Dendritic cell treated with granulocyte-macrophage colony-stimulating factor and Interleukin-4, amounts not matched to agents 40 ng/mL and 50 ng/mL, for 4 days (primary cell): ENCODE results near the gene GTPBP1.
A peak's percentile ranks its signal among the peaks of the same experiment; 100 is the strongest.

Experiments used
- H3K27ac Mint-ChIP-seq: one replicate; pipeline ENCODE4 v1.8.0; 2022; ENCODE audit warnings: mild to moderate bottlenecking, mixed read lengths
- H3K27me3 Mint-ChIP-seq: one replicate; pipeline ENCODE4 v1.8.0; 2022; ENCODE audit warnings: mild to moderate bottlenecking, mixed read lengths
- H3K36me3 Mint-ChIP-seq: one replicate; pipeline ENCODE4 v1.8.0; 2022; ENCODE audit warnings: low read depth, mixed read lengths
- H3K4me1 Mint-ChIP-seq: one replicate; pipeline ENCODE4 v1.8.0; 2022; ENCODE audit warnings: low read depth, mixed read lengths
- H3K4me3 Mint-ChIP-seq: one replicate; pipeline ENCODE4 v1.8.0; 2022; ENCODE audit warnings: mild to moderate bottlenecking, moderate library complexity, mixed read lengths
- H3K9me3 Mint-ChIP-seq: one replicate; pipeline ENCODE4 v1.8.0; 2022; ENCODE audit warnings: mixed read lengths
- intact Hi-C: fragments of 100-400 bp; cut with micrococcal nuclease; formaldehyde crosslinking; loops from one replicate; pipeline ENCODE4 v1.15.0; 2022

The GTPBP1 gene

GRCh38 chr22:38705235-38706100, at the start of gene GTPBP1:
TSS of gene GTPBP1 (plus strand) at chr22:38705944. CDS start at chr22:38705956, 12 bp downstream.
- H3K9me3 Mint-ChIP-seq = no peaks in the 10 kb centered on the region
- intact Hi-C loops = loop anchor here (2.0 kb wide), 1 partner anchor 51 kb away; no protein-coding TSS in a partner anchor
- peaks cover 24% of the 10 kb centered on the region for H3K36me3 Mint-ChIP-seq
- no peaks in the 10 kb centered on the region for H3K27me3 Mint-ChIP-seq
- H3K27ac Mint-ChIP-seq = peak within 1 kb of the TSS; percentile 85
- H3K4me3 Mint-ChIP-seq = peak within 1 kb of the TSS; percentile 81
- peaks cover 48% of the 10 kb centered on the region for H3K4me1 Mint-ChIP-seq

GRCh38 chr22:38656256-38657044, 49.3 kb upstream of the GTPBP1 start, which contains the start of the genes CBY1 and FAM227A:
TSS of gene CBY1 (plus strand) at chr22:38656638. CDS start at chr22:38668055, 11,417 bp downstream.
TSS of gene FAM227A (minus strand) at chr22:38656392. CDS start at chr22:38650168, 6,224 bp downstream.
- H3K27me3 Mint-ChIP-seq = no peaks in the 10 kb centered on the region
- H3K9me3 Mint-ChIP-seq = no peaks in the 10 kb centered on the region
- intact Hi-C loops = no loop called here
- H3K4me3 Mint-ChIP-seq = peak within 1 kb of the TSS; percentile 90
- H3K4me1 Mint-ChIP-seq = peaks cover 13% of the 10 kb centered on the region
- peaks cover 5% of the 10 kb centered on the region for H3K36me3 Mint-ChIP-seq
- H3K27ac Mint-ChIP-seq = peak within 1 kb of the TSS; percentile 95

- Mint-ChIP-seq H3K4me1 (peaks cover 13% of the 10 kb centered on the region), H3K27ac (peak overlapping the region; percentile 95), H3K27me3 (no peaks in the 10 kb centered on the region), H3K36me3 (peaks cover 6% of the 10 kb centered on the region), H3K4me3 (peak overlapping the region; percentile 90), H3K9me3 (no peaks in the 10 kb centered on the region)
- intact Hi-C loops = no loop called here
Measured at GRCh38 chr22:38657045-38657909, 48.5 kb upstream of the GTPBP1 start.

- H3K27ac Mint-ChIP-seq = no peak overlapping the region
- H3K27me3 Mint-ChIP-seq = peaks cover 10% of the 10 kb centered on the region
- peaks cover 29% of the 10 kb centered on the region for H3K36me3 Mint-ChIP-seq
- H3K4me1 Mint-ChIP-seq = no peaks in the 10 kb centered on the region
- intact Hi-C loops = no loop called here
- H3K9me3 Mint-ChIP-seq = no peaks in the 10 kb centered on the region
- no peak overlapping the region for H3K4me3 Mint-ChIP-seq
Measured at GRCh38 chr22:38674888-38675287, 30.9 kb upstream of the GTPBP1 start.

- H3K36me3 Mint-ChIP-seq = peaks cover 25% of the 10 kb centered on the region
- intact Hi-C loops = no loop called here
- no peak overlapping the region for H3K27ac Mint-ChIP-seq
- H3K9me3 Mint-ChIP-seq = no peaks in the 10 kb centered on the region
- H3K4me3 Mint-ChIP-seq = no peak overlapping the region
- H3K27me3 Mint-ChIP-seq = peaks cover 10% of the 10 kb centered on the region
- no peaks in the 10 kb centered on the region for H3K4me1 Mint-ChIP-seq
Measured at GRCh38 chr22:38675833-38676232, 29.9 kb upstream of the GTPBP1 start.

- H3K9me3 Mint-ChIP-seq = no peaks in the 10 kb centered on the region
- H3K4me1 Mint-ChIP-seq = peaks cover 22% of the 10 kb centered on the region
- intact Hi-C loops = loop anchor here (10.0 kb wide), 1 partner anchor 177 kb away; the partner anchor contains the start of gene DDX17
- H3K4me3 Mint-ChIP-seq = peak within 1 kb of the TSS; percentile 93
- peak within 1 kb of the TSS; percentile 89 for H3K27ac Mint-ChIP-seq
- peaks cover 10% of the 10 kb centered on the region for H3K27me3 Mint-ChIP-seq
- peaks cover 47% of the 10 kb centered on the region for H3K36me3 Mint-ChIP-seq
Measured at GRCh38 chr22:38681582-38682335, 24.0 kb upstream of the GTPBP1 start, which contains the start of gene TOMM22. TSS of gene TOMM22 (plus strand) at chr22:38681957. CDS start at chr22:38681979, 22 bp downstream.

GRCh38 chr22:38684895-38685294, 20.8 kb upstream of the GTPBP1 start:
- H3K4me3 Mint-ChIP-seq = no peak overlapping the region
- H3K27ac Mint-ChIP-seq = no peak overlapping the region
- peaks cover 22% of the 10 kb centered on the region for H3K4me1 Mint-ChIP-seq
- intact Hi-C loops = loop anchor here (10.0 kb wide), 1 partner anchor 180 kb away; the partner anchor contains the start of gene DDX17
- H3K27me3 Mint-ChIP-seq = no peaks in the 10 kb centered on the region
- no peaks in the 10 kb centered on the region for H3K9me3 Mint-ChIP-seq
- H3K36me3 Mint-ChIP-seq = peaks cover 78% of the 10 kb centered on the region

- H3K27ac Mint-ChIP-seq = no peak overlapping the region
- intact Hi-C loops = loop anchor here (10.0 kb wide), 1 partner anchor 181 kb away; the partner anchor contains the start of gene DDX17
Measured at GRCh38 chr22:38685761-38686160, 20.0 kb upstream of the GTPBP1 start.

GRCh38 chr22:38689651-38690050, 16.1 kb upstream of the GTPBP1 start:
- intact Hi-C loops = loop anchor here (10.0 kb wide), 1 partner anchor 185 kb away; the partner anchor contains the start of gene DDX17
- Mint-ChIP-seq H3K27me3 (no peaks in the 10 kb centered on the region), H3K4me1 (peaks cover 18% of the 10 kb centered on the region), H3K4me3 (no peak overlapping the region), H3K27ac (no peak overlapping the region), H3K9me3 (no peaks in the 10 kb centered on the region), H3K36me3 (peaks cover 97% of the 10 kb centered on the region)

More at GRCh38 chr22:38685761-38686160, 20.0 kb upstream of the GTPBP1 start:
- no peaks in the 10 kb centered on the region for H3K9me3 Mint-ChIP-seq
- no peaks in the 10 kb centered on the region for H3K27me3 Mint-ChIP-seq
- peaks cover 85% of the 10 kb centered on the region for H3K36me3 Mint-ChIP-seq
- H3K4me3 Mint-ChIP-seq = no peak overlapping the region
- H3K4me1 Mint-ChIP-seq = peaks cover 22% of the 10 kb centered on the region

- no peaks in the 10 kb centered on the region for H3K9me3 Mint-ChIP-seq
- no peak overlapping the region for H3K4me3 Mint-ChIP-seq
- H3K27ac Mint-ChIP-seq = no peak overlapping the region
- H3K27me3 Mint-ChIP-seq = no peaks in the 10 kb centered on the region
- H3K36me3 Mint-ChIP-seq = peaks cover 72% of the 10 kb centered on the region
- intact Hi-C loops = no loop called here
- peaks cover 50% of the 10 kb centered on the region for H3K4me1 Mint-ChIP-seq
Measured at GRCh38 chr22:38694049-38694448, 11.7 kb upstream of the GTPBP1 start.

- Mint-ChIP-seq H3K36me3 (peaks cover 68% of the 10 kb centered on the region), H3K4me1 (peaks cover 56% of the 10 kb centered on the region), H3K4me3 (no peak overlapping the region), H3K9me3 (no peaks in the 10 kb centered on the region), H3K27ac (no peak overlapping the region), H3K27me3 (no peaks in the 10 kb centered on the region)
- intact Hi-C loops = no loop called here
Measured at GRCh38 chr22:38694940-38695339, 10.8 kb upstream of the GTPBP1 start.

GRCh38 chr22:38696606-38697424, 8.9 kb upstream of the GTPBP1 start:
- intact Hi-C loops = no loop called here
- H3K4me3 Mint-ChIP-seq = peak overlapping the region; percentile 53
- H3K27me3 Mint-ChIP-seq = no peaks in the 10 kb centered on the region
- H3K36me3 Mint-ChIP-seq = peaks cover 64% of the 10 kb centered on the region
- H3K4me1 Mint-ChIP-seq = peaks cover 58% of the 10 kb centered on the region
- peak overlapping the region; percentile 87 for H3K27ac Mint-ChIP-seq
- no peaks in the 10 kb centered on the region for H3K9me3 Mint-ChIP-seq
